ENCODE data around the gene LOXL1. TPM values are rescaled to one million over a fixed set of nuclear protein-coding genes. Genes with fewer than 3 reads are reported as not detected.
"Not testable (repeated sequence)": the region's sequence is repeated elsewhere in the genome, so short reads cannot be mapped to it uniquely, and the experiment has no call there.

Gene LOXL1
- total RNA-seq, 1 donor from 2014 or later: 260 TPM

DNA sequence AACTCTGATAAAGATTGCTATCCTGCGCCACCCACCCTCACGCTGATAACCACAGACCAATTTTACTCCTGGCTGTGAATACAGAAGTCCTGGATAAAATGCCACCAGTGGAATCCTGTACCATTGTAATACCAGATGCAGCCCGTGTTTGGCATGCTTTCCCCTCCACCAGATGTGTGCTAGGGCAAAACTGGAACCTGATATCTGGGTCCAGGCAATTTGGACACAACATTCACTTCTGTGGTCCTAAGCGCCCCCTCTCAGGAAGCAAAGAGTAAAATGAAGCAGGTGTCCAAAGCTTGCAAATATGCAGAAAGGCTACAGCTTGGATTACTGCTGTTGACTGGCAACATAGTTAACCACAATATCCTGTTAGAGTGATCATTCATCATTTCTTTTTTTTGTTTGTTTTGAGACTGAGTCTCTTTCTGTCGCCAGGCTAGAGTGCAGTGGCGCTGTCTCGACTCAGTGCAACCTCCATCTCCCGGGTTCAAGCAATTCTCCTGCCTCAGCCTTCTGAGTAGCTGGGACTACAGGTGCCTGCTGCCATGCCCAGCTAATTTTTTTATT lies 32.8 kb downstream of the LOXL1 start:
- intact Hi-C loops (cut with DNase I): loop anchor here (10.0 kb wide), 1 partner anchor 356 kb away; no protein-coding TSS in a partner anchor

DNA sequence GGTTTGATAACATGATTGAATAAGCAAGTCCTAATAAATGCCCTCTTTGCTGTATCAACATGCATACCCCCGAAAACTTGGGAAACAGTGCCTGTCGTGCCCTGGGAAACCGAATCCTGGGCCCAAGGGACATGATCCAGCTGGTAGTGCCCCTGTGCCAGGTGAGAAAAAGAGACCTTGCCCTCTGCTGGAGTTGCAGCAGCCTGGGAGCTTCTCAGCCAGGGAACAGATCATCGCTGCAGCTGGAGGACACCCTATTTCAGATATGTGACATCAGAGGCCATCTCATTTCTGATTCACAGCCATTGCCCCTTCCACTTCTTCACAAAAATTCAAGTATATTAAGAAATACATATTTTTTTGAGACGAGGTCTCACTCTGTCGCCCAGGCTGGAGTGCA lies 33.5 kb downstream of the LOXL1 start:
- H3K27ac ChIP-seq: no peak overlapping the region
- no peak overlapping the region for H3K4me3 ChIP-seq
- H3K27me3 ChIP-seq: no peaks in the 10 kb centered on the region
- peaks cover 7 to 17% of the 10 kb centered on the region in 2 donors for H3K4me1 ChIP-seq
- H3K36me3 ChIP-seq: no peaks in the 10 kb centered on the region
- DNase-seq (ENCODE audit: low spot score in 2 of 2): peak in 1 of 2 donors; percentile 39
- intact Hi-C loops (cut with DNase I): loop anchor here (10.0 kb wide), 2 partner anchors 55 to 355 kb away; no protein-coding TSS in a partner anchor
- H3K9me3 ChIP-seq: no peaks in the 10 kb centered on the region
- TF ChIP-seq, protein P1, sequence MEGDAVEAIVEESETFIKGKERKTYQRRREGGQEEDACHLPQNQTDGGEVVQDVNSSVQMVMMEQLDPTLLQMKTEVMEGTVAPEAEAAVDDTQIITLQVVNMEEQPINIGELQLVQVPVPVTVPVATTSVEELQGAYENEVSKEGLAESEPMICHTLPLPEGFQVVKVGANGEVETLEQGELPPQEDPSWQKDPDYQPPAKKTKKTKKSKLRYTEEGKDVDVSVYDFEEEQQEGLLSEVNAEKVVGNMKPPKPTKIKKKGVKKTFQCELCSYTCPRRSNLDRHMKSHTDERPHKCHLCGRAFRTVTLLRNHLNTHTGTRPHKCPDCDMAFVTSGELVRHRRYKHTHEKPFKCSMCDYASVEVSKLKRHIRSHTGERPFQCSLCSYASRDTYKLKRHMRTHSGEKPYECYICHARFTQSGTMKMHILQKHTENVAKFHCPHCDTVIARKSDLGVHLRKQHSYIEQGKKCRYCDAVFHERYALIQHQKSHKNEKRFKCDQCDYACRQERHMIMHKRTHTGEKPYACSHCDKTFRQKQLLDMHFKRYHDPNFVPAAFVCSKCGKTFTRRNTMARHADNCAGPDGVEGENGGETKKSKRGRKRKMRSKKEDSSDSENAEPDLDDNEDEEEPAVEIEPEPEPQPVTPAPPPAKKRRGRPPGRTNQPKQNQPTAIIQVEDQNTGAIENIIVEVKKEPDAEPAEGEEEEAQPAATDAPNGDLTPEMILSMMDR (IDR thresholded peaks at IDR 0.05): no peak

More for the DNA sequence above, 32.8 kb downstream of the LOXL1 start:
- H3K36me3 ChIP-seq: no peaks in the 10 kb centered on the region
- TF ChIP-seq, protein P1 (IDR thresholded peaks at IDR 0.05): no peak
- H3K4me3 ChIP-seq: no peak overlapping the region
- H3K27me3 ChIP-seq: no peaks in the 10 kb centered on the region
- H3K9me3 ChIP-seq: no peaks in the 10 kb centered on the region
- peaks cover 7 to 17% of the 10 kb centered on the region in 2 donors for H3K4me1 ChIP-seq
- H3K27ac ChIP-seq: no peak overlapping the region
- peak in 1 of 2 donors; percentile 38 for DNase-seq (ENCODE audit: low spot score in 2 of 2)

DNA sequence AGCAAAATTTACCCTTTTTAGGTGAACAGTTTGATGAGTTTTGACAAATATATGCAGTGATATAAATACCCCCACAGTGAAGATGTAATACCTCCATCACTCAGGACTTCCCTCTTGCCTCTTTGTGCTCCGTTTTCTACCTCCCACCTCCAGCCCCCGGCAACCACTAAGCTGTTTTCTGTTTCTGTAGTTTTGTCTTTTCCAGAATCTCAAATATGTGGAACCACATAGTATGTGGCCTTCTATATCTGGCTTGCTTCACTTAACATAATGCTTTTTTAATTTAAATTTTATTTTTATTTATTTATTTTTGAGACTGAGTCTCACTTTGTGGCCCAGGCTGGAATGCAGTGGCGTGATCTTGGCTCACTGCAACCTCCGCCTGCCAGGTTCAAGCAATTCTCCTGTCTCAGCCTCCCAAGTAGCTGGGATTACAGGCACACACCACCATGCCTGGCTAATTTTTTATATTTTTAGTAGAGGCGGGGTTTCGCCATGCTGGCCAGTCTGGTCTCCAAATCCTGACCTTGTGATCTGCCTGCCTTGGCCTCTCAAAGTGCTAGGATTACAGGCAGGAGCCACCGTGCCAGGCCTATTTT lies 34.3 kb downstream of the LOXL1 start:
- intact Hi-C loops (cut with DNase I): loop anchor here (10.0 kb wide), 1 partner anchor 56 kb away; no protein-coding TSS in a partner anchor
- H3K4me3 ChIP-seq; H3K36me3 ChIP-seq; H3K9me3 ChIP-seq; H3K27ac ChIP-seq; H3K27me3 ChIP-seq; DNase-seq (ENCODE audit: low spot score in 2 of 2): not testable (repeated sequence)
- H3K4me1 ChIP-seq: peaks cover 7 to 20% of the 10 kb centered on the region in 2 donors

DNA sequence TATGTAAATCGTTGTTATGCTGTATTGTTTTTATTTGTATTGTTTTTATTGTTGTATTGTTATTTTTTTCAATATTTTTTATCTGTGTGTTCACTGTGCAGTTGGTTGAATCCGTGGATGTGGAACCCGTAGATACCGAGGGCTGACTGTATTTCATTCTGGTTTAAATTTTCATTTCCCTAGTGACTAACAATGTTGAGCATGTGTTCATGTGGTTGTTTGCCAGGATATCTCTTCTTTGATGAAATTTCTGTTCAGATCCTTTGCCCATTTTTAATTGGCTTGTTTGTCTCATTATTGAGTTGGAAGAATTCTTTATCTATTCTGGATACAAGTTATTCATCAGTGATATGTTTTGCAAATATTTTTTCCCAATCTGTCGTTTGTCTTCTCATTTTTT lies 36.2 kb downstream of the LOXL1 start:
- no peak overlapping the region for H3K4me3 ChIP-seq
- intact Hi-C loops (cut with DNase I): loop anchor here (10.0 kb wide), 1 partner anchor 58 kb away; no protein-coding TSS in a partner anchor
- no peaks in the 10 kb centered on the region for H3K36me3 ChIP-seq
- H3K27me3 ChIP-seq: no peaks in the 10 kb centered on the region
- DNase-seq (ENCODE audit: low spot score in 2 of 2): no peak
- no peaks in the 10 kb centered on the region for H3K9me3 ChIP-seq
- peaks cover 0 to 4% of the 10 kb centered on the region in 2 donors for H3K4me1 ChIP-seq
- TF ChIP-seq, protein P1 (IDR thresholded peaks at IDR 0.05): no peak
- H3K27ac ChIP-seq: no peak overlapping the region

DNA sequence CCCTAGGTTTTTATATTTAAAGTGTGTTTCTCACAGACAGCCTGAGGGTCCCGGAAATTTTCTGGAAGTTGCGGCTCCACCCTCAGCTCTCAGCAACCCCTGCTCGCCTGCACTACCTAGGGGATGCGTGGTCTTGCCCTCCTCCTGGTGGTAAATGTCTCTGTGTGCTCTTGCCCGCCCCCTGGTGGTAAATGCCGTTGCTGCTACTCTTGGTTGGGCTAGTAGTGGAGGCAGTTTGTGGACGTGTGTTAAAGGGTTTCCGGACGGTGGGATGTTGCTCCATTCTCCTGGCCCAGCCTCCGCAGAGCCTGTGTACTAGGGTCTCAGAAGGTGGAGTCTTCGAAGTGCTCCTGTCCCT lies 38.5 kb downstream of the LOXL1 start:
- DNase-seq (ENCODE audit: low spot score in 2 of 2): peak; percentile 59 to 94
- Histone ChIP-seq H3K4me1 (peaks cover 0 to 3% of the 10 kb centered on the region in 2 donors), H3K27ac (no peak overlapping the region), H3K9me3 (no peaks in the 10 kb centered on the region), H3K4me3 (peak overlapping the region in 1 of 2 donors; percentile 14), H3K36me3 (no peaks in the 10 kb centered on the region), H3K27me3 (no peaks in the 10 kb centered on the region)
- TF ChIP-seq, protein P1 (IDR thresholded peaks at IDR 0.05): peak; percentile 97 to 98 (median 98)
- intact Hi-C loops (cut with DNase I): loop anchor here (1.0 to 10.0 kb wide), 3 partner anchors 13 to 90 kb away; no protein-coding TSS in a partner anchor

DNA sequence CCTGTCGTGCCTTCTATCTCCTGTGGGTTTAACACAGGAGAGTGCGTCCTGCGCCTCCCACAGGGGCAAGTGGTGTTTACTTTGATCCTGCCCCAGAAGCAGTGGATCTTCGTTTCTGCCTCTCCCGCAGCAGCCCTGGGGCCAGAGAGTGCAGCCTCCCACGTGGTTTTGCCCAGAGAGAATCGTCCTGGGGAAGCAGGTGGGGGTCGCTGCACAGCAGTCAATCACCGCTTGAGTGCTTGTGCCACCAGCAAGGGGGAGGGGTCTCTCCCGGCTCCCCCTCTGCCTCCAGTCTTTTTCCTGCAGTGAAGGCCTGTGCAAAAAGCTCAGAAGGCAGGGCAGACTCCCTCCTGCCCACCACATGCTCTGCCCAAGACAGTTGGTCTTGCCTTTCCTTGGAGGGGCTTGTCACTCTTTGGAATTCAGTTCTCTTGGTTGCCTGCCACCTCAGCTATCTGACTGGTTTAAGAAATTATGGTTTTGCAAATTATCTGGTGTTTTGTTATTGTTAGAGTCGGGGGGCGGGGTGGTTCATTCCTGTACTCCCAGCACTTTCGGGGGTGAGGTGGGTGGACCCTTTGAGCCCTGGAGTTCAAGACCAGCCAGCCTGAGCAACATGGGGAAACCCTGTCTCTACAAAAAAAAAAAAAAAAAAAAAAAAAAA lies 39.0 kb downstream of the LOXL1 start:
- DNase-seq (ENCODE audit: low spot score in 2 of 2): peak in 1 of 2 donors; percentile 59
- intact Hi-C loops (cut with DNase I): loop anchor here (2.0 to 10.0 kb wide), 2 partner anchors 60 to 90 kb away; no protein-coding TSS in a partner anchor
- H3K27ac ChIP-seq: no peak overlapping the region

More for the DNA sequence above, 39.0 kb downstream of the LOXL1 start:
- H3K27me3 ChIP-seq: no peaks in the 10 kb centered on the region
- H3K4me3 ChIP-seq: peak overlapping the region in 1 of 2 donors; percentile 14
- no peaks in the 10 kb centered on the region for H3K9me3 ChIP-seq
- no peaks in the 10 kb centered on the region for H3K36me3 ChIP-seq
- H3K4me1 ChIP-seq: peaks cover 0 to 3% of the 10 kb centered on the region in 2 donors
- TF ChIP-seq, protein P1 (IDR thresholded peaks at IDR 0.05): no peak

Measured in ascending aorta (tissue), 2 donors.